ENCODE measurements around the gene TMEM201.

Gene TMEM201

DNA sequence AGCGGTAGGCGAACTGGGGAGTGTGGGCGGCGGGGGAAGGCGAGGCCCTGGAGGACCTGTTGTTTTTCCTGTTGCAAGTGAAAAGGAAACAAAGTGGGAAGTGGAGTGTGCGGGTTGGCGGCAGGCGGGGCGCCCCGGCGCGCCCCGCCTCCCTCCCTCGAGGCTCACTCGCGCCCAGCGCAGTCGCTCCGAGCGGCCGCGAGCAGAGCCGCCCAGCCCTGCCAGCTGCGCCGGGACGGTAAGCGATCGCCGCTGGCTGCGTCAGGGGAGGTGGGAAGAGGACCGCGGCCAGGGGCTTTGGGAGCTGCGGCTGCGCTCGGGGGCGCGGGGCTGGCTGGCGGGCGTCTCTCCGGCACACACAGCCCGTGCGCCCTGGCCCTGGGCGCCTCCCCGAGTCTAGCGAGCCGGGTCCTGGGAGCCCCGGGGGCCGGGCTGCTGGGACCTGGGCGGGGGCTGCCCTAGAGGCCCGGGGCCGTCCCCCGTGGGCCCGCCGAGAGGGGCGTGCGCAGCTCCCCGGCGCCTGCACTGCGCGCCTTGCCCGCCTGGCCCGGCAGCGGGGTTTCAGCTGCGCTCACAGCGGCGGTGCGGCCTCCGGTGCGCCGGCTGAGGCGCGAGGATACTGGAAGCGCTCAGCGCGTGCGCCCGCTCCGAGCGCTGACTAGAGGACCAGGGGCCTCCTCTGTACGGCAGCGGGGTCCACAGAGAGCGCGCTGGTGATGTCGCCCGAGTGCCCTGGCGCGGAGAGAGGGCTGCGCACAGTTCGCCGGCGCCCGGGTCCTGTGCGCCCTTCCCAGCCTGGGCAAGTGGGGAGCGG lies 63.1 kb downstream of the TMEM201 start, which contains the start of gene PIK3CD:
TSS of gene PIK3CD (plus strand) at position 167 of the 814 bp plus-strand sequence. CDS start 58,725 bp downstream, outside the sequence.
- peak within 1 kb of the TSS; percentile 93 for H3K4me3 ChIP-seq (ENCODE audit: low read depth, low read length)
- TF ChIP-seq, protein P1, sequence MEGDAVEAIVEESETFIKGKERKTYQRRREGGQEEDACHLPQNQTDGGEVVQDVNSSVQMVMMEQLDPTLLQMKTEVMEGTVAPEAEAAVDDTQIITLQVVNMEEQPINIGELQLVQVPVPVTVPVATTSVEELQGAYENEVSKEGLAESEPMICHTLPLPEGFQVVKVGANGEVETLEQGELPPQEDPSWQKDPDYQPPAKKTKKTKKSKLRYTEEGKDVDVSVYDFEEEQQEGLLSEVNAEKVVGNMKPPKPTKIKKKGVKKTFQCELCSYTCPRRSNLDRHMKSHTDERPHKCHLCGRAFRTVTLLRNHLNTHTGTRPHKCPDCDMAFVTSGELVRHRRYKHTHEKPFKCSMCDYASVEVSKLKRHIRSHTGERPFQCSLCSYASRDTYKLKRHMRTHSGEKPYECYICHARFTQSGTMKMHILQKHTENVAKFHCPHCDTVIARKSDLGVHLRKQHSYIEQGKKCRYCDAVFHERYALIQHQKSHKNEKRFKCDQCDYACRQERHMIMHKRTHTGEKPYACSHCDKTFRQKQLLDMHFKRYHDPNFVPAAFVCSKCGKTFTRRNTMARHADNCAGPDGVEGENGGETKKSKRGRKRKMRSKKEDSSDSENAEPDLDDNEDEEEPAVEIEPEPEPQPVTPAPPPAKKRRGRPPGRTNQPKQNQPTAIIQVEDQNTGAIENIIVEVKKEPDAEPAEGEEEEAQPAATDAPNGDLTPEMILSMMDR (IDR thresholded peaks at IDR 0.05; ENCODE audit: borderline replicate concordance, insufficient read depth, low read depth, low read length): no peak

DNA sequence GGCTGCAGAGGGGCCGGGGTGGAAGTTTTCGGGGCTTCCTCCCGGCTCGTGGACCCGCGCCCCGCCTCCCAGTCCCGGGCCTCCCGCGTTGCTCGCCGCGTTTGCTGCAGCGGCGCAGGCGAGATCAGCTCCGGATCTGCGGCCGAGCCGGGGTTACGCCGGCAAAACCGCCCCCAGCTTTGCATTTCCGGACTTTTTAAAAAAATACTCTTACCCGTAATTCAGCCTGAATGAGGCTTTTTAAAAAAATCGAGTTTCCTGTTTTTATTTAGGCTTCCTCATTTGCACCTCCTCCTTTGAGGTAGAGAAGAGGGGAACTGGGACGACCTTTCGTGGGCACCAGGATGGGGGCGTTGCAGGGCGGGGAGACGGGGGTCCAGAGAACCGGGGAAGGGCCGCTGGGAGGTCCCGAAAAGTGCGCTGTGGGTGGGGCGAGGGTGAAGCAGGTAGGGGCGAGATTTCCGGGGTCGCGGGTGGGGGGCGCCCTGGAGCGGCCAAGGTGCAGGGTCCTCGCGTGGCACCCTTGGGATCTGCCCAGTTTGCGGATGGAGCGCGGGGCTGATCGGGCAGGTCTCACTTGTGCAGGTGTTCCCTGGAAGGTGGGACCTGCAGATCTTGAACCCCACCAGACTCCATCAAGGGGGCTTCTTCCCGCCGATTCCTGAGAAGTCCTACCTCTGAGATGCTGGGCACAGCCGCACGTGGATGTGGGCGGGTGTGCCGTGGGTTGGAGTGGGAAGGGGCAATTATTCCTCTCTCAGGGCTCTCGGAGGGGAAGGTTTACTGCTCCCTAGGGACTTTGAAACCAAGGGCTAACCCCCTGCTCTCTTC lies 63.9 kb downstream of the TMEM201 start:
- TF ChIP-seq, protein P1 (IDR thresholded peaks at IDR 0.05; ENCODE audit: borderline replicate concordance, insufficient read depth, low read depth, low read length): peak; percentile 19; the same call in 1 of the 2 replicates

DNA sequence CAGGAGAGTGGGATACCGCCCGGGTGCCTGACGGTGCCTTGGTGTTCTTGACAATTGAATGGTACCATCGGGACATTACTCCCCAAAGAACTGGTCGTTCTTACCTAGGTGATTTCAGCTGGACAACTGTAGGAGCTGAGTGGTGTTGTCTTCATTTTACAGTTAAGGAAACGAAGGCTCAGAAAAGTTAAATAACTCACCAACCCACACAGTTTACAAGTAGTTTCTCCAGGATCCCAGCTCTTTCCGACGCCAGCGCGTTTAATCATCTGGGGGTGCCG lies 64.4 kb downstream of the TMEM201 start:
- TF ChIP-seq, protein P1 (IDR thresholded peaks at IDR 0.05; ENCODE audit: borderline replicate concordance, insufficient read depth, low read depth, low read length): no peak

More for the DNA sequence above, 63.9 kb downstream of the TMEM201 start:
- H3K4me3 ChIP-seq (ENCODE audit: low read depth, low read length): peak overlapping the region; percentile 93

DNA sequence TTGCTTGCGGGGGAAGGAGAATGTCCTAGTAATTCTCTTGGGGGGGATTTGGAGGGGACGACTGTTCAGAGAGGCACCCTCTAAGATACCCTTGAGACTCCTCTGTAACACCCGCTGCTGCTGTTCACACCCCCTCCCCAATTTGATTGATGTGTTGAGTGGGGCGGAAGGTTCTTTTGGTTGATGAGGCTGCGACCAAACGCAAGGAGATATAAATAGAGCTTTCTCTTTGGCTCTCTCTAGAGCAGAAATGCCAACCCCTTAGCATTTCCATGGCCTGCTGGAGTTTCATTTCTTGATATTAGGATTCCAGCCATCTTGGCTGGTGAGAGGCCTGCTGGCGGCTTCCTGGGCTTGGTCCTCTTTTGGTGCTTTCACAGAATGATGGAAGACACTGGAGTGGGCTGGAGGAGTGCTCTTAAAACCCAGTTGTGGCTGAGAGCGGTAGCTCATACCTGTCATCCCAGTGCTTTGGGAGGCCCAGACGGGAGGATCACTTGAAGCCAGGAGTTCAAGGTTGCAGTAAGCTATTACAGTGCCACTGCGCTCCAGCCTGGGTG lies 64.9 kb downstream of the TMEM201 start:
- peak overlapping the region; percentile 93 for H3K4me3 ChIP-seq (ENCODE audit: low read depth, low read length)
- TF ChIP-seq, protein P1 (IDR thresholded peaks at IDR 0.05; ENCODE audit: borderline replicate concordance, insufficient read depth, low read depth, low read length): no peak

More for the DNA sequence above, 64.4 kb downstream of the TMEM201 start:
- H3K4me3 ChIP-seq (ENCODE audit: low read depth, low read length): peak overlapping the region; percentile 93

DNA sequence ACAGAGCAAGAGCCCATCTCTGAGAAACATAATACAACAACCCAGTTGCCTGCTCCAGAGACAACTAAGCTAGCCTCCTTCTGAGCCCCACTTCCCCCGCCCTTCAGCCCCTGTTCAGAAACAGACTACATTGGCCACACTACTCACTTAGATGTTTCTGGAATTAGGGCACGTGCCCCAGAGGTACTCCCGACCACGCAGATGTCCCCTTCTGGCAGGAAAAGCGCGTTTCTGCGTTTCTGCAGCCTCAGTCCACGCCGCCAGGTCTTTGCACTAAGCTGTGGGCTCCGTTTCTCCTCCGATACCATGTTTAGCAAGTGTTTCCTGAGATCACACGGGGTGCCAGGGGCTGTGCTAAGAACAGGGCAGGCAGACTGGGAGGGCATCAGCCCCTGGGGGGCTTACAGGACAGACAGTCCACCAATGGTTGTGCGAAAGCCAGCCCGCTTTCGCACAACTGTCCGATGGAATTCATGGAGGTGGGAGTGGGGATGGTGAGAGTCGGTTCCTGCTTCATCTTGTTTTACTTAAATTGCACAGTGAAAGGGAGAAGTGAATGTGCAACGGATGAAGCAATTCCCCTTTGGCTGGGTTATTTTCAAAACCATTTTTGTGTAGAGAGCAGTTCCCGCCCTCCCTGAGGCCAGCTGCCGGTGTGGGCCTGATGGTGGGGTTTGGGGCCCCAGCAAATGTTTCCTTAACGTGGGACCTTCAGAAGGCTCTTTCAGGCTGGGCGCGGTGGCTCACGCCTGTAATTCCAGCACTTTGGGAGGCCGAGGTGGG lies 65.5 kb downstream of the TMEM201 start:
- TF ChIP-seq, protein P1 (IDR thresholded peaks at IDR 0.05; ENCODE audit: borderline replicate concordance, insufficient read depth, low read depth, low read length): 0 out of 2 replicates have a peak, but pooled peaks have one; percentile 4
- peak overlapping the region; percentile 93 for H3K4me3 ChIP-seq (ENCODE audit: low read depth, low read length)

DNA sequence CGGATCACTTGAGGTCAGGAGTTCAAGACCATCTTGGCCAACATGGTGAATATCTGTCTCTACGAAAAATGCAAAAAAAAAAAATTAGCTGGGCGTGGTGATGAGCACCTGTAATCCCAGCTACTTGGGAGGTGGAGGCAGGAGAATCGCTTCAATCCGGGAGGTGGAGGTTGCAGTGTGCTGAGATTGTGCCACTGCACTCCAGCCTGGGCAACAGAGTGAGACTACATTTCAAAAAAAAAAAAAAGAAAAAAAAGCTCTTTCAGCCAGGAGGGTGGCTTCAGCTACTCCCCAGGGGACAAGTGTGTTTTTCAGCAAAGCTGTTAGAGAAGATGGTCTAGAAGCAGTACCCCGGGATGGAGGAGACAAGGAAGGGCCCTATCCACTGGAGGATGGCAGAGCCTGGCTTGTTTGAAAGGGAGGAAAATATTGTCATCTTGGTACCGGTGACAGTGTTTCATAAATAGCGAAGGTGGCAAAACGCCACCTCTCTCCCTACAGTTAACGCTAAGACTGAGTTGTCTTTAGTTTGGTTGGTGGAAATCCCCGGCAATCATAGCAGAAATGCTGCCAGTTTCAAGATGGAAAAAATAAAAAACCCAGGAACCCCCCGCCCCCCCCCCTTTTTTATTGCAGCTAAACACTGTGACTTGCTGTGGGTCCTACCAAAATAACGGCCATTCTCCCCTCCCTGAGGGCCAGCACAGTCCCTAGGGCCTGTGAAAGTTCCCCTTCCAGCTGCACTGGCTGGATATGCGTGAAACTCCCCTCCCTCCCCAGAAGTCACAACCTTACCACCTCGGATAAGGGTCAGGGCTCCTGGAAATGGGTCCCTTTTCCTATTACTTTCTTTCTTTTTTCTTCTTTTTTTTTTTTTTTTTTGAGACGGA lies 66.4 kb downstream of the TMEM201 start:
- TF ChIP-seq, protein P1 (IDR thresholded peaks at IDR 0.05; ENCODE audit: borderline replicate concordance, insufficient read depth, low read depth, low read length): no peak
- H3K4me3 ChIP-seq (ENCODE audit: low read depth, low read length): peak overlapping the region; percentile 40

All from GM12875 (cell line).